ENCODE data around the gene LRPAP1.
"Not testable (repeated sequence)": the region's sequence is repeated elsewhere in the genome, so short reads cannot be mapped to it uniquely, and the experiment has no call there.

Gene LRPAP1

GRCh38 chr4:3531879-3532750 is at the start of gene LRPAP1:
LRPAP1 (minus strand) TSS chr4:3532422; CDS start chr4:3532412, 10 bp downstream.
- DNase-seq (ENCODE audit: low read depth) = peak; percentile 84

GRCh38 chr4:3581334-3582090 is 49.3 kb upstream of the LRPAP1 start:
- not testable (repeated sequence) for DNase-seq (ENCODE audit: low read depth)

GRCh38 chr4:3580859-3581258 is 48.6 kb upstream of the LRPAP1 start:
- DNase-seq (ENCODE audit: low read depth) = not testable (repeated sequence)

GRCh38 chr4:3578527-3579144 is 46.4 kb upstream of the LRPAP1 start:
- not testable (repeated sequence) for DNase-seq (ENCODE audit: low read depth)

- DNase-seq (ENCODE audit: low read depth) = not testable (repeated sequence)
These were observed 45.8 kb upstream of the LRPAP1 start for GRCh38 chr4:3578052-3578451.

- not testable (repeated sequence) for DNase-seq (ENCODE audit: low read depth)
These were observed 45.1 kb upstream of the LRPAP1 start for GRCh38 chr4:3577208-3577892.

- DNase-seq (ENCODE audit: low read depth) = not testable (repeated sequence)
These were observed 44.4 kb upstream of the LRPAP1 start for GRCh38 chr4:3576533-3577207.

- DNase-seq (ENCODE audit: low read depth) = not testable (repeated sequence)
These were observed 43.5 kb upstream of the LRPAP1 start for GRCh38 chr4:3575426-3576369.

GRCh38 chr4:3574865-3575264 is 42.6 kb upstream of the LRPAP1 start:
- not testable (repeated sequence) for DNase-seq (ENCODE audit: low read depth)

- DNase-seq (ENCODE audit: low read depth) = not testable (repeated sequence)
These were observed 42.1 kb upstream of the LRPAP1 start for GRCh38 chr4:3574346-3574745.

GRCh38 chr4:3573131-3573530 is 40.9 kb upstream of the LRPAP1 start:
- no peak for DNase-seq (ENCODE audit: low read depth)

GRCh38 chr4:3572363-3572762 is 40.1 kb upstream of the LRPAP1 start:
- DNase-seq (ENCODE audit: low read depth) = no peak

- DNase-seq (ENCODE audit: low read depth) = no peak
These were observed 39.7 kb upstream of the LRPAP1 start for GRCh38 chr4:3571921-3572320.

- not testable (repeated sequence) for DNase-seq (ENCODE audit: low read depth)
These were observed 38.7 kb upstream of the LRPAP1 start for GRCh38 chr4:3570923-3571322.

- not testable (repeated sequence) for DNase-seq (ENCODE audit: low read depth)
These were observed 37.4 kb upstream of the LRPAP1 start for GRCh38 chr4:3569611-3570010.

GRCh38 chr4:3566701-3567100 is 34.5 kb upstream of the LRPAP1 start:
- DNase-seq (ENCODE audit: low read depth) = not testable (repeated sequence)

- DNase-seq (ENCODE audit: low read depth) = peak; percentile 29
These were observed 34.1 kb upstream of the LRPAP1 start for GRCh38 chr4:3566301-3566700.

GRCh38 chr4:3564948-3565347 is 32.7 kb upstream of the LRPAP1 start:
- DNase-seq (ENCODE audit: low read depth) = not testable (repeated sequence)

- DNase-seq (ENCODE audit: low read depth) = no peak
These were observed 31.2 kb upstream of the LRPAP1 start for GRCh38 chr4:3563403-3563802.

- DNase-seq (ENCODE audit: low read depth) = not testable (repeated sequence)
These were observed 29.9 kb upstream of the LRPAP1 start for GRCh38 chr4:3562127-3562526.
